OCI-LY3 (cell line): ENCODE measurements around the gene LHFPL3.

ENCODE experiments used
- H2AFZ ChIP-seq: fragments of 200-600, 300-600 bp; shearing (Covaris generic); 2 replicates; pipeline ENCODE4 v1.6.0; 2014; ENCODE audit warnings: antibody characterized with exemption, low read depth, low read length
- H3K27ac ChIP-seq: fragments of 200-600, 300-600 bp; sonication (generic); 2 replicates; pipeline ENCODE4 v1.5.1; 2014; ENCODE audit warnings: mild to moderate bottlenecking, low read length, moderate library complexity, mixed read lengths
- H3K27me3 ChIP-seq: fragments of 200-600, 300-600 bp; sonication (generic); 2 replicates; pipeline ENCODE4 v1.6.1; 2014; ENCODE audit warnings: low read depth, low read length, mixed read lengths
- H3K36me3 ChIP-seq: fragments of 200-600, 300-600 bp; sonication (generic); replicated peaks from 2 replicates; pipeline ENCODE3; 2014; ENCODE audit warnings: low read depth, low read length, mixed read lengths
- H3K4me1 ChIP-seq: fragments of 300-600, 200-600 bp; sonication (generic); 2 replicates; pipeline ENCODE4 v1.6.1; 2014; ENCODE audit warnings: low read length, mixed read lengths
- H3K4me2 ChIP-seq: fragments of 200-600, 300-600 bp; sonication (generic); 2 replicates; pipeline ENCODE4 v1.6.1; 2014; ENCODE audit warnings: low read length, mixed read lengths
- H3K4me3 ChIP-seq: fragments of 300-600, 200-600 bp; sonication (generic); 2 replicates; pipeline ENCODE4 v1.5.1; 2014; ENCODE audit warnings: antibody characterized with exemption, mild to moderate bottlenecking, low read length, moderate library complexity
- H3K79me2 ChIP-seq: fragments of 300-600, 200-600 bp; shearing (Covaris generic); 2 replicates; pipeline ENCODE4 v1.6.1; 2014; ENCODE audit warnings: mild to moderate bottlenecking, low read length, mixed read lengths
- H3K9ac ChIP-seq: fragments of 300-600, 200-600 bp; shearing (Covaris generic); 2 replicates; pipeline ENCODE4 v1.6.0; 2014; ENCODE audit warnings: mild to moderate bottlenecking, low read length, moderate library complexity
- H3K9me3 ChIP-seq: fragments of 200-600, 300-600 bp; shearing (Covaris generic); 2 replicates; pipeline ENCODE4 v1.6.1; 2014; ENCODE audit warnings: low read length, mixed read lengths; ENCODE audit not compliant: insufficient read depth
- H4K20me1 ChIP-seq: fragments of 200-600, 300-600 bp; sonication (generic); 2 replicates; pipeline ENCODE4 v1.6.1; 2016; ENCODE audit warnings: low read length, mixed read lengths; ENCODE audit not compliant: insufficient read depth
- CTCF ChIP-seq: fragments of 200-600, 300-600 bp; sonication (generic); IDR thresholded peaks from 2 replicates; pipeline ENCODE4 v1.5.1; 2014; ENCODE audit warnings: antibody characterized with exemption, low read length, low read depth
- EZH2phosphoT487 ChIP-seq: fragments of 200-600 bp; shearing (Covaris generic); IDR thresholded peaks from 2 replicates; pipeline ENCODE4 v1.6.1; 2018; ENCODE audit warnings: antibody characterized with exemption, mixed run types, low read depth

Gene LHFPL3

GRCh38 chr7:104825099-104825498, 496.7 kb downstream of the LHFPL3 start:
- H3K79me2 ChIP-seq = no peaks in the 10 kb centered on the region
- H3K9me3 ChIP-seq = no peaks in the 10 kb centered on the region
- H3K36me3 ChIP-seq = no peaks in the 10 kb centered on the region
- H3K4me3 ChIP-seq = no peak overlapping the region
- H3K4me1 ChIP-seq = peaks cover 9% of the 10 kb centered on the region
- no peak for TF ChIP-seq CTCF
- TF ChIP-seq EZH2phosphoT487 = no peak
- H4K20me1 ChIP-seq = no peaks in the 10 kb centered on the region
- no peak overlapping the region for H2AFZ ChIP-seq
- H3K9ac ChIP-seq = no peak overlapping the region
- H3K4me2 ChIP-seq = no peak overlapping the region
- H3K27ac ChIP-seq = no peak overlapping the region
- no peaks in the 10 kb centered on the region for H3K27me3 ChIP-seq

- H3K4me1 ChIP-seq = peaks cover 5% of the 10 kb centered on the region; the same call in 1 of the 2 replicates
- no peak overlapping the region for H2AFZ ChIP-seq
- H3K27me3 ChIP-seq = no peaks in the 10 kb centered on the region
- no peak overlapping the region for H3K4me3 ChIP-seq
- no peak overlapping the region for H3K4me2 ChIP-seq
- H3K9me3 ChIP-seq = no peaks in the 10 kb centered on the region
- no peak overlapping the region for H3K27ac ChIP-seq
- no peaks in the 10 kb centered on the region for H4K20me1 ChIP-seq
- no peak overlapping the region for H3K9ac ChIP-seq
- H3K79me2 ChIP-seq = no peaks in the 10 kb centered on the region
- H3K36me3 ChIP-seq = no peaks in the 10 kb centered on the region
- no peak for TF ChIP-seq EZH2phosphoT487
- TF ChIP-seq CTCF = no peak
Measured at GRCh38 chr7:104826135-104826534, 497.7 kb downstream of the LHFPL3 start.

GRCh38 chr7:104836976-104837375, 508.6 kb downstream of the LHFPL3 start:
- Histone ChIP-seq H2AFZ (no peak overlapping the region), H3K4me3 (no peak overlapping the region), H4K20me1 (no peaks in the 10 kb centered on the region), H3K9me3 (no peaks in the 10 kb centered on the region), H3K4me2 (no peak overlapping the region), H3K4me1 (peaks cover 27% of the 10 kb centered on the region), H3K9ac (no peak overlapping the region), H3K79me2 (no peaks in the 10 kb centered on the region), H3K27ac (no peak overlapping the region), H3K36me3 (no peaks in the 10 kb centered on the region), H3K27me3 (no peaks in the 10 kb centered on the region)
- TF ChIP-seq CTCF (no peak), EZH2phosphoT487 (no peak)

GRCh38 chr7:104838537-104839299, 510.3 kb downstream of the LHFPL3 start:
- Histone ChIP-seq H3K9me3 (no peaks in the 10 kb centered on the region), H3K4me1 (peaks cover 25% of the 10 kb centered on the region), H3K9ac (peak overlapping the region; percentile 25; the same call in 1 of the 2 replicates), H3K27me3 (no peaks in the 10 kb centered on the region), H3K79me2 (no peaks in the 10 kb centered on the region), H3K4me2 (peak overlapping the region; percentile 64), H2AFZ (no peak overlapping the region), H3K27ac (peak overlapping the region; percentile 85), H3K36me3 (no peaks in the 10 kb centered on the region), H3K4me3 (peak overlapping the region; percentile 43), H4K20me1 (no peaks in the 10 kb centered on the region)
- TF ChIP-seq CTCF = no peak
- no peak for TF ChIP-seq EZH2phosphoT487
